NOMO-1 treated with DMSO at 0.1 percent for 48 hours (cell line): Measurements from ENCODE around the gene CCDC188.

ENCODE experiments used
- DNase-seq: peaks from one replicate; lab custom pipeline; 2025; ENCODE audit not compliant: unreplicated experiment; lab: John Stamatoyannopoulos, UW

The CCDC188 gene

DNA sequence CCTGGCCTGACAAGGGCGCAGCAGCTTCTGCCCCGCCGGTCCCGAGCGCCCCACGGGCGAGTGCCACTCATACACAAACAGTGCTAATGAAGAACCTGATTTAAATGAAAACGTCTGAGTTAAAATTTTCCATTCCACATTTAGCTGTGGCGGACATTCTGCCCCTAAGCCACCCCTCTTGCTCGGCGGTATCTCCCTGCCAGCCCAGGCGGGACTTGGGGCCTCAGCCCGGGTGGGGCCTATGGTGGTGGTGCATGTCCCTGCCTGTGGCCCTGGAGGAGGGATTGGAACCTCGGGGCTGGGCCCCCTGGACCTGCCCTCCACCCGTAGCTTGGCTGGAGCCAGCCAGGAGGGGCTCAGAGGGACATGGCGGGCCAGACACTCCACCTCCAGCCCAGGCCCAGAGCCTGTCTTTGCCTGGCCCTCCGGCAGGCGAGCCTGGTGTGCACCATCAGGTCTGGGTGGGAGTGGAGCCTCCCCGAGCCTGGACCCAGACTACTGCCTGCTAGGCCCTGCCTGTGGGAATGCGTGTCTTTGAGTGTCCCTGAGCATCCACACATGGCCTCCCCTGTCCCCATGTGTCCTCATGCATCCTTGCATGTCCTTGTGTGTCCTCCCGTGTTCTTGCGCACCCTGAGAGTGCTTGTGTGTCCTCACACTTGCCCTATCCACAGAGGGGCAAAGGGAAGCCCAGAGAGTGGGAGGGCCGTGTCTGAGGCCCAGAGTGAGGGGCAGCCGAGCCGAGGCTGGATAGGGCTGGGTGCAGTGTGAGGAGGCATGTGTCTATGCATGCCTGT is 14.9 kb downstream of the CCDC188 start:
- DNase-seq = no peak

- DNase-seq = no peak
These were observed 15.6 kb downstream of the CCDC188 start for GRCh38 chr22:20135265-20135664.

DNA sequence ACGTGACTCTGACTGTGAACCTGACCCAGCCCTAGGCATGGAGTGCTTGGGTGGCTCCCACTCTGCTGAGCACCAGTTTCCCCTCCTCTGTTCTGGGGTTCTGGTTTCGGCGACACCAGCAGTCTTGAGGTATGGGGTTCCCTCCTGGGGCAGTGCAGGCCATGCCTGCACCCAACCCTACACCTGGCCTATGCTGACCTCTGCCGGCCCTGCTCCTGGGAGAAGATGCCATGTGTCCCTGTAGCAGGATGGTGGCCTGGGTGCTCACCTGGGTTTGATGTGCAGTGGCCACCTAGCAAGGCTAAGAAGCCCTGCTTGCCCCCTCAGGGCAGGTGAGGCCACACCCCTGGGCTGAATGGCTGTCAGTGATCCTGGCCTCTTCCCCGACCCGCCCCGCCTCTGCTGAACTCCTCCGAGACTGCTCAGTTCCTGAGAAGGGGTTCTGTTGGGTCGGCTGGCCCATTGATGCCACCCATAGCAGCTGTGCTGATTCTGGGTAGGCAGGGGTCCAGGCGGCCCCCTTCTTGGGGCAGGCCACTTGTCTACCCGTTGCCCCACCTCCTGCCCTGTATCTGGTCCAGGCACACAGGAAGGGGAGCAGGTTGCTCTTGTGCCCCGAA is 16.8 kb downstream of the CCDC188 start:
- no peak for DNase-seq

GRCh38 chr22:20132686-20133246 is 18.1 kb downstream of the CCDC188 start:
- DNase-seq = no peak

DNA sequence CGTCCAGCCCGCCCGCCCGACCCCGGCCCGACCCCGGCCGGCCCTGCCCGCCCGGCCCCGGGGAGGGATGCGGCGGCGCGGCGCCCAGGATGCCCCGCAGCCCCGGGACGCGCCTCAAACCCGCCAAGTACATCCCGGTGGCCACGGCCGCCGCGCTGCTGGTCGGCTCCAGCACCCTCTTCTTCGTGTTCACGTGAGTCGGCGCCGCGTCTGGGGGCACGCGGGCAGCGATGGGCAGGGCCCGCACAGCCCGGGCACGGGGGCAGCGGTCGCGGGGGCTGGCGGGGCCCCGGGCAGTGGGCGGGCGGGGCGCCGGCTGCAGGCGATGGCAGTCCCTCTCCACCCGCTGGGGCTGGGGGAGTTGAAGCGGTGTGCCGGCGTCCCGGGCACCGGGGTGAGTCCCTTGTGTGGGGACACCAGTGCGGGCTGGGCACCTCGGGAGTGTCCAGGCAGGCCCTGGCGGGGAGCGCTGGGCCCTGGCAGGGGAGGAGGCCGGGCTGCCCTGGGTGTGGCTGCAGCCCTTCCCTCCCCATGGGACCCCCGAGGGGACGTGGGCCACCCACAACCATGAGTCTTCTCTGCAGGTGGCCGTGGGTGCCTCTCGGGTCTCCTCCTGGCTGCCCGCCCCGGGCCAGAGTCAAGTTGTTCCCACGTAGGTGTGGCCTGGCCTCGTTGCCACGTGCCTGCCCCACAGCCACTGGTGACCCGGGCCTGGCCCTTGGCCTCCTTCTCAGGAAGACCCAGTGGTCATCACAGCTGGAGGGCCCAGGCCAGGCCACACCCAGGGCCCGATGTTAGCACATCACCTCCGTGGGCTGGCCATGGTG is 18.8 kb downstream of the CCDC188 start:
- DNase-seq = no peak

DNA sequence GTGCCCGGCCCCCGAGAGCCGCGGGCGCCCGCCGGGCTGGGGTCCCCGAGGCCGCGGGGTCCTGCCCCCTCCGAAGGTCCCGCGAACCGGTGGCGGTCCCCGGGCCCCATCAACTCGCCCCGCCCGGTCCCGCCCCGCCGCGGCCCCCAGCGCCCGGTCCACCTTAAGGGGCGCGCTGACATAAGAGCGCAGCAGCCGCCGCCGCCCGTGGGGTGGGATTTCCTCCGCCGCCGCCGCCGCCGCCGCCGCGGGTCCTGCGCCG is 19.3 kb downstream of the CCDC188 start, which contains the start of gene ZDHHC8:
TSS of gene ZDHHC8 (plus strand) at position 208 of the 262 bp plus-strand sequence. CDS start 144 bp downstream, outside the sequence.
- no peak for DNase-seq

DNA sequence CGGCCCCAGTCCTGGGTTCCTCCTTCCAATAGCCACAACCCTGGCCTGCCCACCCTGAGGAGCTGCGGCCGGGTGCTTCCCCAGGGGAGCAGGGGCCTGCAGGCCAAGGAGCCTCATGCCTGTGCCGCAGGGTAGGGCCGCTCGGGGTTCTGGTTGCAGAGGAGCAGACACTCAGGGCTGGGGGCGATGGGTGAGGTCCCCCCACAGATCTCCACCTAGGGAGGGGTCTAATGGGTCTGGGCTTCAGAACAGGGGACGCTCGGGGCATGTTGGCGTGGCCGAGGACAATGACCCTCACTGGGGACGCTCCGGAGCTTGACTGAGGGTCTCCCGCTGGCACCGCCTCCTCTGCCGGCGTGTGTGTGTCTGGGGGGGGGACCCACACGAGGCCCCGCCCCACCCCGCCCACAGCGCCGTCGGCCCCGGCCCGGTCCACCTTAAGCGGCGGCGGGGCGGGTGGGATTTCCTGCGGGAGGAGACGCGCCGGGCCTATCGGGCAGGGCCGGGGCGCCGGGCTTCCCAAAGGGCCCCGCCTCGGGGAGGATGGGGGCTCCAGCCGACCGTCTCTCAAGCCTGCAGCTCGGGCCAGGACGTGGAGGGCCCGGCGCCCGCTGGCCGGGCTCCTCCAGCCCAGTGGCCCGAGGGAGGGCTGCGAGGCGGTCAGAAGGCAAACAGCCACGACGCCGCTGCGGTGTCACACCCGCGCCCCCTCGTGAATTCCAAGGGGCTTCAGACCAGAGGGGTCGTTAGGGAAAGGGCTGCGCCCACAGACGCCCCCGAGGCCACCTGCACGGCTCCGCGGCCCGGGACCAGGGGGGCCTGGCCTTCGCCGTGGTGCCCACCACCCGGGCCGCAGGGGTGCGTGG is 19.9 kb downstream of the CCDC188 start:
- peak; percentile 32 for DNase-seq

- DNase-seq = no peak
These were observed 20.5 kb downstream of the CCDC188 start for GRCh38 chr22:20130319-20130718.

- DNase-seq = no peak
These were observed 21.2 kb downstream of the CCDC188 start for GRCh38 chr22:20129747-20130014.

DNA sequence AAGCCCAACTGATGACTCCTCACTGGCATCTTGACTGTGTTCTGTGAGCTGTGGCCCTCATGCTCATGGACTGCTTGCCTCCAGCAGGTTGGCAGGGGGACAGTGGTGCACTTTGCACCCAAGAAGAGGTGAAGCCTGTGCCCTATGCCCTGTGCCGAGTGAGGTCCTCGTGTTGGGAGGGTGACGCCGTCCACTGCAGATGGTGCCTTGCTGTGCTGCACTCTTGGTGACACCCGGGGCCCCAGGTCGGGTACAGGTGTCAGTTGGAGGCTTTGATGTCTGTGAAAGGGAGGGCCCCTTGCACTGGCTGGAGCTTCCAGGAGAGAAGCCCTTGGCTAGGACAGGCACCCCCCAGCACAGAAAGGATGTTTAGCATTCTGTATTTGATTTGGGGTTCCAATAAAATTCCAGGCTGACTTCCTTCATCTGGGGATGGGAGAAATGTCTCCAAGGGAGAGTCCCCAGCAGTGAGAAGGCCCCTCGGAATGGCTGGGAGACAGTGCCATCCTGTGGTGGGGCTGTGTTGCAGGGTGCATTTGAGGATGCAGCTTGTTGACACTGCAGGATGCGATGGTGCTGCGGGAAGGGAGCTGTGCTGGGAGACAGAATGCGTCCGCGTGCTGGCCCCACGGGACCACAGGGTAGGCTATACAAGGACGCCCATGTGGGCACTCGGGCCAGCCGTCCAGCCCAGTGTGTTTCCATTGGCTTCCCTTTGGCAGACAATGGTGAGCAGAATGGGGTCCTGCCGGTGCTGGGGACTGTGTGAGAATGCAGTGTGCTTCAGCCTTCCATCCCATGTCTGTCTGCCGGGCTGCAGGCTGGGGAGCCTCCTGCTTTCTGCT is 21.7 kb downstream of the CCDC188 start:
- DNase-seq = no peak

GRCh38 chr22:20128619-20128901 is 22.3 kb downstream of the CCDC188 start:
- no peak for DNase-seq

DNA sequence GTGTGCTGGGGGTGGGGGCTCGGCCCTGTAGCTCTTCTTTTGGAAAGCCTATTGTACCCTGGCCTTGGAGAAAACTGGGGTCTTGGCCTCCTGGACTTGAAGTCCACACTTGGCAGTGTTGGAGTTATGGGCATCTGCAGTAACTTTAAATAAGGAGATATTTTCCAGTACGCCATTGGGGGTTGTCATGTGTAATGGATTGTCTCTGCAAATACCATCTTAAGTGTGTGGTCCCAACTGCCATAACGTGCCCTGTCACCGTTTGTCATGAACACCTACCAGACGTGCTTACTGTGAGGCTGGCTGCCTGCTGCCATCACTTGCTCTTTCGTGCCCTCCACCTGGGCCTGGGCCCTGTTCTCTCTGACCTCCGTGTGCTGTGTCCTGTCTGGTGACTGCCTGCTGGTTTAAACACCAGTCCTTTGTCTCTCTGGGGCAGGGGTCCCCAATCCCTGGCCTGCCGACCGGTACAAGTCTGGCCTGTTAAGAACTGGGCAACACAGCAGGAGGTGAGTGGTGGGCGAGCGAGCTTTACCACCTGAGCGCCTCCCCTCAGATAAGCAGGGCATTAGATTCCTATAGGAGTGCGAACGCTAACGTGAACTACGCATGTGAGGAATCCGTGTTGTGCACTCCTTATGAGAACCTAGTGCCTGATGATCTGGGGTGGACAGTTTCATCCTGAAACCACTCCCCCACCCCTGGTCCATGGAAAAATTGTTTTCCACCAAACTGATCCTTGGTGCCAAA is 22.8 kb downstream of the CCDC188 start:
- DNase-seq = no peak

- DNase-seq = no peak
These were observed 23.5 kb downstream of the CCDC188 start for GRCh38 chr22:20127318-20127868.

DNA sequence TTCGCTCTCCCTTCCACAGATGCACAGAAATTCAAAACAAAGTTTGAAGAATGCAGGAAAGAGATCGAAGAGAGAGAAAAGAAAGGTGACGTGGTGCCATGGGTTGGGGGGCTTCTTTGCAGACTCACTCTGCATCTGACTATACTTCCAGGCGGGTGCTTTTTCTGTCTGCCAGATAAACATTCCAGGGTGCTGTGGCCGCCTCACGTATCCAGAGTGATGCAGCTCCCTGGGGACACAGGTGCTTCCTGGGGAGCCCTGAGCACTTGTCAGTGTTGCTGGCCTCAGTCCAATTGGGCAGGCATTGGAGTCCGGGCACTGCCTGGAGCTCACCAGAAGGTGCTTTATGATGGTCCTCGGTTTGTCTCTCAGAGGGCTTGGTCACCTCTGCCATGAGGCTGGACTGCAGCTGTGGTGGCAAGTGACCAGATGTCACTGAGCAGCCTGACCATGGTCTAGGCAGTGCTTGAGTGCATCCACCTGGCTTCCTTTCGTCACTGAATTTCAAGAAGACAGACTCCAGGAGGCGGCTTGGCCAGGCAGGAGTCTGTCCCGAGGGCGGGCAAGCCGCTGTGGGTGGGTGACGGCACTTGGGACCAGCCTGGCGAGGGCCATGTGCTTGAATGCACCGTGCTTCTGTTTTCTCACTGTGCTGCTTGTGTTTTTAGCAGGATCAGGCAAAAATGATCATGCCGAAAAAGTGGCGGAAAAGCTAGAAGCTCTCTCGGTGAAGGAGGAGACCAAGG is 24.4 kb downstream of the CCDC188 start:
- DNase-seq = no peak

- no peak for DNase-seq
These were observed 25.4 kb downstream of the CCDC188 start for GRCh38 chr22:20125201-20126174.

- DNase-seq = no peak
These were observed 26.6 kb downstream of the CCDC188 start for GRCh38 chr22:20124083-20124787.
